GM19397 (cell line): ENCODE data around the gene BCAS3.
"Not testable (repeated sequence)": the region's sequence is repeated elsewhere in the genome, so short reads cannot be mapped to it uniquely, and the experiment has no call there.

Experiments
- ATAC-seq: cut with Tn5 transposase; IDR thresholded peaks from one replicate; pipeline ENCODE4 v1.9.1; 2021; ENCODE audit warnings: mild to moderate bottlenecking, moderate library complexity; ENCODE audit not compliant: unreplicated experiment

BCAS3 gene

DNA sequence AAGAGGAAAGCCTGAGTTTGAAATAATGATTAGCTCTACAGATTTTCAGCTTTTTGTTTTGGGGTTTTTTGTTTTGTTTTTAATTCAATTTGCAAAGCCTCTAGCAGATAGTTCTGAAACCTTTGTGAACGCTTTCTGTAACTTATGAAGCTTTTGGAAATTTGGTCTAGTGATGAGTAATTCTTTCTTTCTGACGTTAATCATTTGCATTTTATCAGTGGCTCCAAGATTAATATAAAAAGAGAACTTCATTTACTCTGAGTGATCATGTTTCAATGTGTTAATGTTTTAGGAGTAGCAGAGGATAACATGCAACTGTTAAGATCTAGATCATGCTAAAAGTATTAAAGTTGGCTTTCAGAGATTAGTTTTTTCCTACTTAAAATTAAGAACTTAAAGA, 561.7 kb downstream of the BCAS3 start:
- no peak for ATAC-seq

- no peak for ATAC-seq
These were observed 562.3 kb downstream of the BCAS3 start for GRCh38 chr17:61239953-61240352.

DNA sequence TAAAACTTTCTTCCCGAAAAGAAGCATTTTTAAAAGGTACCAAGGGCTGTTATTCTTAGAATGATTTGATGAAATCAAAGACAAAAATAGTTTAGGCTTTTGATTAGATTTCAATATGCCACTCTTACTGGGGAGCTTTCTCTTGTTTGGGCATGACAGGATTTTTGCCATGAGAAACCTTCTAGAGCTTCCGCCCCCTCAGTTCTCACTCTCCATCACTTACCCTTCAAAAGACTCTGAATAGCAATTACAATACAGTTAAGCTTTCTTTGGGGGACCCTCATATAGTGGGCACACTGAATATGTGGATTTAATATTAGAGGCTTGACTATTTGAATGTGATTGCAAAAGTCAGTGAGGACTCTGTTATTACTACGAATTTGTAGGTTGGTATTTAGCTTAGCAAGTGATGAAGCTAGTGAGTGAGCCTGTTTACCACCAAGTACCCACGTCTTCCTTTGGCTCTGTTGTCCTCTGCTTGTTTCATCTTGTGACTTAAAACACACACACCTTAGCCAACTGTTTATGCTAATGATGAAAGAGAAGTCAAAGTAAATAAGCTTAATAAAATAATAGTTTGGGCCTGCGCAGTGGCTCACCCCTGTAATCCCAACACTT, 563.3 kb downstream of the BCAS3 start:
- ATAC-seq: no peak

DNA sequence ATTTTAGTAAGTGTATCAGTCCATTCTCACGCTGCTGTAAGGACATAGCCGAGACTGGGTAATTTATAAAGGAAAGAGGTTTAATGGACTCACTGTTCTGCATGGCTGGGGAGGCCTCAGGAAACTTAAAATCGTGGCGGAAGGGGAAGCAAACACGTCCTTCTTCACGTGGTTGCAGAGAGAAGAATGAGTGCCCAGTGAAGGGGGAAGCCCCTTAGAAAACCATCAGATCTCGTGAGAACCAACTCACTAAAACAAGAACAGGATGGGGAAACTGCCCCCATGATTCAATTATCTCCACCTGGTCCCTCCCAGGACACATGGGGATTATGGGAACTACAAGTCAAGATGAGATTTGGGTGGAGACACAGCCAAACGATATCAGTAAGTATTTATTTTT, 567.3 kb downstream of the BCAS3 start:
- ATAC-seq: not testable (repeated sequence)

GRCh38 chr17:61245706-61246135, 568.1 kb downstream of the BCAS3 start:
- no peak for ATAC-seq

GRCh38 chr17:61247439-61247838, 569.8 kb downstream of the BCAS3 start:
- no peak for ATAC-seq

DNA sequence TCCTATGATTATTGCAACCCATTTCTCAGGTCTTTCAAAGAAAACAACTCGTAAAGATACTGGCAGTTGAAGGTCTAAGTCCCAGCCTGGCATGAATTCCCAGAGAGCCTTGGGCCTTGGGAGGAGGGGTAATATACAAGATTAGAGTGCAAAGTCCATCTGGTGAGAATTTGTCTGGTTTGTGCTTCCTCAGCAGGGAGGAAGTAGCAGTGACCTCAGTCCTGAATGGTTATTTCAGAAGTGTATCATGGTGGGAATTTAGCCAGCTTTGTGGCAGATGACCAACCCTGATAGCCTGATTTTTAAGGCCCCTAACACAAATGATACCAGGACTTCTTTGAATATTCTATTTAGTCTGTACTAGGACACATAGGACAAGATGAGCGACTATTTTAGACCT, 570.7 kb downstream of the BCAS3 start:
- no peak for ATAC-seq

DNA sequence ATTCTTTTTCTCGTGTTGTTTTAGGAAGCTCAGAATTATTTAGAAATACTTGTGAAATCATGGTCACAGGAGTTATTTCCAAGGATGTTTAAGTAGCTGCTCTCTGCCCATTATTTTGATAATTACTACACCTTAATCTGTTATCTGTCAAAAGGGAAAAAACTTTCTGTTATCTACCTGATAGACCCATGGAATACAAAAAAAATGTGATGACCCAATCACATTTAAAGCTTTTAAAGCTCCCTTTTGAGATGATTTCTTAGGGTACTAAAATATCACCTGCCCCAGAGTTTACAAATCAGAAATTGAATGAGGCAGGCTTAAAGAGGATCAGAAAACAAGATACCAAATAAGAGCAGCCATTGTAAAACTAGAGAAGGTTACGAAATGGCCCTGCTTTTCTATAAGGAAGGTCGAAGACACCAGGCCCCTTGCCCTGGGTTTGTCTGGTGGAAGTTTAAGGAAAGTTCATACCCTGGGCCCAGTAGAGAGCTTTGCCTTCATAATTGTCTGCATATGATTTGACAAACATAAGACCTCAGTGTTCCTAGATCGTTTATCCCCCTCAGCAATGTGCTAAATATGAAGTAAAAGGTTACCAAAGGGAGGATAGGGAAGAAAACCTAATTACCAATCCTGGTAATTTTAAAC, 572.1 kb downstream of the BCAS3 start:
- no peak for ATAC-seq

DNA sequence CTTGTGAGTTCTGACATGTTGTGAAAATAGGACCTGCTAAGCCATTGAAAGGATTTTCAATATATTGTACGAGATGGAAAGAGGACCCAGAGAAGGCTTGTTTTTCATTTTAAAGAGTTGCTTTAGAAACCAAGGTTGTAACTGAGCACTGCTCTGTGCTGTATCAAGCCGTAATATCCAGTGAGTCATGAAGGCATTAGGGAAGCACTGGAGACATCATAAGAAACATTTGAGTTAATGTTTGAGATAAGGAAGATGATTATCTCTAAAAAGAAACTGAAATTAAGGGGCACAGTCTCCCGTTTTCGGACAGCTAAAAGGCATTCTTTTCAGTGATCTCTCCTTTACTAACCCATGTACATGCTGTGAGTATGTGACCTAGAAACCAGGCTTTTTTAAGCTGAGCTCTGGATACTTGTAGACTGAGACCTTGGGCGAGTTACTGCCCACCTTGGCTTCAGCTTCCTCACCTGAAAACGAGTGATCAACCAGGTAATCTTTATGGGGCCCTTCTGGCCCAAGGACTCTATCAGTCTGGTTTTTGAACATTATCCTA, 572.8 kb downstream of the BCAS3 start:
- no peak for ATAC-seq

DNA sequence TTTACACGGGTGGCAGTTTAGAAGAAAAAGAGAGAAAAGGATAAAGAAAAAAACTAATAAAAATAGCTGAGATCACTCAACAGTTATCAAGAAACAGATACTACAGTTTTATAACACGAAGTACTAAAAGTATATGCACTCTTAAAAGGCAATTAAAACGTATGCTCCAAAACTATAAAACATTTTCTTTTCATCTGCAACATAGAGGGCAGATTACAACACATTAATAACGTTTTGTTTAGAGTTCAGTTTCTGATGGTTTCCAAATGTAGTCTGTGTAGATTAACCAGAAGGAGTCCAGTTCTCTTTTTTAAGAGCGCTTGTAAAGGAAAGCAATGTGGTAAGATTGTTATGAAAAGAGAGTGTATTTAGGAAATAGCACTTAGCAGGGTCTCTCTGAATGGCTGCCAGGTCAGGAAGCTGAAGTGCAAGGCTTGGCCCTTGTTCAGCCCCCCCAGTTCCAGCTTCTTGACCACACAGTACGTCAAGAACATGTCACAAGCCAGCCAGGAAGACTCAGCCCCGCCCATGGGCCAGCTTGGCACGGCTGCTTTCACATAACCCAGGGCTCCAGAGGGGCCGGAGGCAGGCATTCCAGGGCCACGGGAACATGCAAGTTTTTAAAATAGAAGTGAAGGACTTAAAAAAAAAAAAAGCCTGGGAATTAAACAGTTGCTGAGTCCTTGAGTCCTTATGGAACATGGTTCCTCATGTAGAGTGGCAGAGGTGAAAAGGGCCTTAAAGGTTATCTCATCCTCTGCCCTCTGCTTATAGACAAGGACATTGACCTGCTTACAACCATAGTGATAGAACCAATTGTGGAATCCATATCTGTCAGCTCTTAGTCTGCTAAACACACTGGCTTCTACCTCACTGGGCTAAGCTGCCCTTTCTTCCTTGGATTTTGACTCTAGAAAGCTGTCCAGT, 574.6 kb downstream of the BCAS3 start:
- ATAC-seq: no peak

DNA sequence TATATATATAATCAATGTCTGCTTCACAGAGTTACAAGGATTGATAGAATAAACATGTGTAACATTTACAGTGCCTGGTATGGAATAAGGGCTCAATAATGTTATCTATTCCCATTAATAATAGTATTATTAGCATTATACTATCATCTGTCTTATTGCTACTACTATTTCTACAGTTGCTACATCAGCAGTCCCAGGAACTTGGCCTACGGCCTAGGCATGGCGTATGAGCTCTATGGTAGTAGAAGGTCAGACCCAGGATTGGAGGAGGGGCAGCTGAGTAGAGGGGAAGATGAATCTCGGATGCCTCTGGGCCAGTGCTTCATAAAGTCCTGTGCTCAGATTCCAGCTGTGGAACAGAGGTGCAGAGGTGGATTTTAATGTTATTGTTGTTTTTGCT, 575.7 kb downstream of the BCAS3 start:
- ATAC-seq: no peak

GRCh38 chr17:61253937-61254574, 576.4 kb downstream of the BCAS3 start:
- ATAC-seq: no peak

GRCh38 chr17:61254904-61255303, 577.3 kb downstream of the BCAS3 start:
- no peak for ATAC-seq

DNA sequence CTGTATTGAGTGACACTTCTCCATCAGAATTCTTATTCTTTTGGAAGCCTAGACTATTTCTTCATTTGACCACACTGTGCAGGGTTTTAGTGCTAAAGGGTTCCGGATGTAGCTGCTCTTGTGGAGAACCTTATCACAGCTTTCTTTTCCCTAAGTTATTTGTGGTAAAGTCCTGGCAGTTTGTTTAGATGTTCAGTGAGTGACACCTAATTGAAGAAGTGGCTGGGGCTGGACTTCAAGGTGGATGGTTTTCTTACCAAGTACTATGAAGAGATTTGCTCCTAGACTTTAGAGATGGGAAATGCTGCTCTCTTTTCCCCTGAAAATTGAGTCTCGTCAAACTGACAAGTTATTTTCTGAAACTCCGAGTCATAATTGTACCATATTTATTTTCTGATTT, 578.0 kb downstream of the BCAS3 start:
- ATAC-seq: no peak

DNA sequence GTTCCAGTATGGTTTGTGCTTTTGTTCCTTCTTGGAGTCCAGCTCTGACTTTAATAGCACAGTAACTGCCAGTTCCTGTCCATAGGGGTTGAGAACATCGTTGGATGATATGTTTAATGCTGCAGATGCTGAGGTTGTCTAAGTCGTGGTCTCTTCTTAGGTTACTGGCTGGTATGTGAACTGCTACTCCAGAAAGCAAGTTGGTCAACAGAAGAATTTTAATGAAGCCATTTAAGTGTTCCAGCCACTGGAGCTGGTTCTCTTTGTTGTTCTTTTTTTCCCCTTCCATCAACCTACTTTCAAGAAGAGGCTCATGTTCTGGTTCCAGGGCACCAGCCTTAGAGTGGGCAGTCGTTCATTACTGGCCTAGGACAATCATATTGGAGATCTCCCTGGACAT, 581.7 kb downstream of the BCAS3 start:
- no peak for ATAC-seq

DNA sequence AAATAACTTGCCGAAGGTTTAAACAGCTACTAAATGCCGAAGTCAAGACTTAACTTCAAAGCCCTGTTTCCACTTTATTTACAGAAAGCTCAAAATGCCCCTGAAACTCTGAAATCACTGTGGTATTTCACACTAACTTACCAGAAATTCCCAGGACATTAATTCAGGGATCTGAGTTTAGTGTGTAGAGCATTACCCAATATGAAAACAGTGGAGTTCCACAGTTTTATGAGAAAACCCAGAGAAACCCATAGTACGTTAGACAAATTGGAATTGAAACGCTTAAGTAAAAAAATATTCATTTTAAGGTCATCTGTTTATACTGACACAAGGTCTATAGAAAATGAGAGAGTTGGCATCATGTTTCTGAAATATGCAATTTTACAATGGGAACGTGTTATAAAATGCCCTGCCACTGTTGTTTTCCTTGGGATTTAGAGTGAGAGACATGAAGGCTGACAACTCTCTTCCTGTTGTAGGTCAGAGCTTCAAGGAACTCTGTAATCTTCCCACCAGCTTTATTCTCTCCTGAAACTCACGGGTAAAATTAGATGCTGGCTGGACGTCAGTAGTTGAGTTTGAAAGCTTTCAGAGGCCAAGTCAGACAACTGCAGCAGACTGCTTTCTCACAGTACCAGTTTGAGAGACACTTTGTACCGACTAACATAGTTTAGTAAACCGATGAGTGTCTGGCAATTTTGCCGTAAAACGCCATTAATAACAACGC, 582.6 kb downstream of the BCAS3 start:
- no peak for ATAC-seq

GRCh38 chr17:61261001-61261637, 583.5 kb downstream of the BCAS3 start:
- no peak for ATAC-seq

DNA sequence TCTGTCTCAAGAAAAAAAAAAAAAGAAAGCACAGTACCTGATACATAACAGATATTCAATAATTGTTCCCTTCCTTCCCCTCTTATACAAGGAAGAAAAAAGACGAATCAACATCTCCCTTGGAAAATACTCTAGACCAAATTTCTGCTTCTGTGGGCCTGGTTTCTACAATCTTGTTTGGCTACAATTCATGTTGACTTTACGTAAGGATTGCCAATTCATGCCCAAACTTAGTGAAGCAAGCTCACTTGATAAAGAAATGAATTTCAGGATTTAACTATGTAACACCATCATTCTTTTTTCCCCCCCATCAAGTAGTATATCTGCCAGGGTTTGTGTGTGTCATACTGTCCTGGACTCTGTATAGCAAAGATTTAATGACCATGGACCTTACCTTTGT, 587.7 kb downstream of the BCAS3 start:
- no peak for ATAC-seq

DNA sequence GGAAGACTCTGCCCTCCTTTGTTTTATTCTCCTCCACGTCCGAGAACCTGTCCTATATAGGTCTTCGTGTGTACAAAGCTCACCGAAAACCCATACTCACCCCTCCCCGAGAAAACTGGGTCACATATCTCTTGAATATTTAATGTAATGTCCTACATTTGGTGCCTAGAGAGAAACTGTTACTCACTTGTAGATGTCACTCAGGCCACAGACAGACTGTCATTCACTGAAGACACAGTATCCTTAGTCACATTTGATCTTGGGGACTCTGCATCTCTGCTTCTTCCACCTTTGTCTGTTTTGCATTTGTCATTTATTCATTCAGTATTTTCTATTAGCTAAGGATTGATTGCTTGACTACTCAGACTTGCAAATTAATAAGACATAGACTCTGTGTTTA, 590.2 kb downstream of the BCAS3 start:
- no peak for ATAC-seq

DNA sequence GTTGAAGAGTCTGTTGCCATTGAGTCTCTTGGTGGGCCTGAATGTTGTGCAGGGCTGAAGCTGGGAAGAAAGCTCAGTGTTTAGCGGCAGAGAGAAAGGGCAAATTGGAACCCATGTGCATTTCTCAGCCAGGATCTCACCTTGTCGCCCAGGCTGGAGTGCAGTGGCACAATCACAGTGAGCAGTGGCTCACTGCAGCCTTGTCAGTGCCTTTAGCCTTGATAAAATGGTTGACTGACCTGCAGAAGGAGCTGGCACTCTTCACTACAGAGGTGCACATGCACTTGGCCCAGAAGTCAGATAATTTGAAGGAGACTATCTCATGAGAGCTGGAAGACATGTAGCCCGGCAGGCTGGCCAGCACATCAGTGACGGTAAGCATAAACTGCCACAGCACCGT, 597.7 kb downstream of the BCAS3 start:
- ATAC-seq: no peak
